AG09309 (cell line): Measurements from ENCODE around the gene GALNT18.

ENCODE experiments used
- DNase-seq: peaks from one replicate; pipeline ENCODE4 v3.0.0-alpha.2; 2010; ENCODE audit warnings: low read depth
- H3K4me3 ChIP-seq: 2 replicates; pipeline ENCODE4 v1.5.1; 2011; ENCODE audit warnings: mild to moderate bottlenecking, low read depth, low read length, moderate library complexity; ENCODE audit not compliant: control insufficient read depth
- CTCF ChIP-seq: IDR thresholded peaks from 2 replicates; pipeline ENCODE4 v1.5.1; 2011; ENCODE audit warnings: mild to moderate bottlenecking, low read depth, low read length, inconsistent platforms; ENCODE audit not compliant: insufficient read depth, control insufficient read depth; ENCODE audit errors: missing control alignments

GALNT18 gene

GRCh38 chr11:11334607-11335006 is 287.2 kb downstream of the GALNT18 start:
- DNase-seq: no peak
- H3K4me3 ChIP-seq: no peak overlapping the region
- TF ChIP-seq CTCF: no peak

- no peak for DNase-seq
- no peak for TF ChIP-seq CTCF
- no peak overlapping the region for H3K4me3 ChIP-seq
Observed at GRCh38 chr11:11332141-11332710, 289.6 kb downstream of the GALNT18 start.

GRCh38 chr11:11329062-11329806 is 292.6 kb downstream of the GALNT18 start:
- DNase-seq: no peak
- no peak for TF ChIP-seq CTCF

GRCh38 chr11:11324090-11324489 is 297.7 kb downstream of the GALNT18 start:
- DNase-seq: no peak
- no peak overlapping the region for H3K4me3 ChIP-seq
- no peak for TF ChIP-seq CTCF

More at GRCh38 chr11:11329062-11329806, 292.6 kb downstream of the GALNT18 start:
- H3K4me3 ChIP-seq: no peak overlapping the region

GRCh38 chr11:11322101-11322500 is 299.7 kb downstream of the GALNT18 start:
- no peak for TF ChIP-seq CTCF
- DNase-seq: no peak
- H3K4me3 ChIP-seq: no peak overlapping the region

GRCh38 chr11:11320825-11321224 is 301.0 kb downstream of the GALNT18 start:
- DNase-seq: no peak
- no peak overlapping the region for H3K4me3 ChIP-seq
- TF ChIP-seq CTCF: no peak
